A549 (cell line): ENCODE results near the gene TMIGD3. TPM values are rescaled to one million over a fixed set of nuclear protein-coding genes. Genes with fewer than 3 reads are reported as not detected.

ENCODE experiments used
- ATAC-seq, 2 experiments: fragments of 200-7000 bp in 1 of 2; fragments of >200 bp in 1 of 2; cut with Nextera tagmentation in 1 of 2; cut with Tn5 transposase in 1 of 2; 3 replicates each; pipeline versions ENCODE4 v1.8.0 to v1.9.1; 2018 to 2020; ENCODE audit warnings: mild to moderate bottlenecking in 1 of 2, moderate library complexity in 1 of 2
- CTCF ChIA-PET: fragments of 300-600 bp; sonication (Branson Sonifier 250); formaldehyde crosslinking; extraction: SDS; loops from one replicate; lab custom pipeline; 2021; ENCODE audit warnings: antibody characterized with exemption, inconsistent platforms; lab: Yijun Ruan, JAX
- POLR2A ChIA-PET: fragments of 350-600 bp; formaldehyde crosslinking; extraction: SDS; loops from one replicate; lab custom pipeline; 2021; ENCODE audit warnings: antibody characterized with exemption, inconsistent platforms; lab: Yijun Ruan, JAX
- DNase-seq, 2 experiments: peaks; one replicate each; pipeline versions ENCODE4 v3.0.0 to v3.0.0-alpha.2; 2011 to 2016; ENCODE audit warnings: low read depth in 1 of 2, low spot score in 1 of 2
- FAIRE-seq: peaks from 2 replicates; lab custom pipeline; 2011; peaks lifted over from hg19 to GRCh38; lab: Jason Lieb, UNC
- H3K27ac ChIP-seq, 2 experiments: fragments of >200 bp; sonication (Bioruptor Twin); formaldehyde crosslinking; 3 replicates each; pipeline ENCODE4 v1.5.1; 2016 to 2017
- H3K4me1 ChIP-seq: fragments of >200 bp; sonication (Bioruptor Twin); formaldehyde crosslinking; 3 replicates; pipeline ENCODE4 v1.6.1; 2016
- H3K4me2 ChIP-seq: fragments of >200 bp; sonication (Bioruptor Twin); formaldehyde crosslinking; 3 replicates; pipeline ENCODE4 v1.6.1; 2016
- H3K4me3 ChIP-seq: fragments of >200 bp; sonication (Bioruptor Twin); formaldehyde crosslinking; 3 replicates; pipeline ENCODE4 v1.5.1; 2016
- H3K9me3 ChIP-seq: fragments of >200 bp; sonication (Bioruptor Twin); formaldehyde crosslinking; 3 replicates; pipeline ENCODE4 v1.6.1; 2016
- BHLHE40 ChIP-seq: IDR thresholded peaks from 2 replicates; pipeline ENCODE4 v1.6.1; 2012; ENCODE audit warnings: low read depth, low read length, inconsistent platforms
- CBX2 ChIP-seq: fragments of 200-600 bp; sonication (generic); IDR thresholded peaks from 2 replicates; pipeline ENCODE4 v1.6.1; 2016; ENCODE audit warnings: low read depth, mild to moderate bottlenecking, borderline replicate concordance
- CHD2 ChIP-seq: fragments of 150-350 bp; IDR thresholded peaks from 2 replicates; pipeline ENCODE4 v1.6.1; 2014; ENCODE audit warnings: low read length; ENCODE audit not compliant: partially characterized antibody
- GATA3 ChIP-seq: IDR thresholded peaks from 2 replicates; pipeline ENCODE4 v1.6.1; 2012; ENCODE audit warnings: borderline replicate concordance
- HEYL ChIP-seq: fragments of 250-450 bp; sonication (Bioruptor Pico); IDR thresholded peaks from 2 replicates; pipeline ENCODE4 v1.8.0; 2021; ENCODE audit warnings: mild to moderate bottlenecking, moderate library complexity
- HOXB13 ChIP-seq: fragments of 250-450 bp; sonication (Bioruptor Pico); IDR thresholded peaks from 2 replicates; pipeline ENCODE4 v1.5.0; 2020; ENCODE audit warnings: low read depth, mild to moderate bottlenecking, moderate library complexity
- HOXB5 ChIP-seq: fragments of 250-450 bp; sonication (Bioruptor Pico); IDR thresholded peaks from 2 replicates; pipeline ENCODE4 v1.5.0; 2020; ENCODE audit warnings: mild to moderate bottlenecking, moderate library complexity
- JUNB ChIP-seq: fragments of >200 bp; sonication (Bioruptor Twin); formaldehyde crosslinking; IDR thresholded peaks from 2 replicates; pipeline ENCODE4 v1.6.1; 2016
- MAFK ChIP-seq: fragments of 450-650 bp; IDR thresholded peaks from 2 replicates; pipeline ENCODE4 v1.6.1; 2014; ENCODE audit not compliant: partially characterized antibody
- MYC ChIP-seq: IDR thresholded peaks from 2 replicates; pipeline ENCODE4 v1.6.1; 2012; ENCODE audit warnings: mild to moderate bottlenecking, inconsistent platforms, low read length, improper control_type of control experiment, borderline replicate concordance
- RAD21 ChIP-seq, 2 experiments: fragments of >200 bp in 1 of 2; sonication (Bioruptor Twin) in 1 of 2; formaldehyde crosslinking in 1 of 2; IDR thresholded peaks in 1 of 2; conservative IDR thresholded peaks in 1 of 2; 2 replicates in 1 of 2; 3 replicates in 1 of 2; pipeline ENCODE4 v1.6.1; 2012 to 2018; ENCODE audit warnings: inconsistent platforms in 1 of 2
- RNF2 ChIP-seq: fragments of 200-600 bp; sonication (generic); IDR thresholded peaks from 2 replicates; pipeline ENCODE4 v1.6.1; 2016; ENCODE audit warnings: low read depth, mild to moderate bottlenecking, antibody characterized with exemption, moderate library complexity, borderline replicate concordance
- WGBS: methylation state at CpG from one replicate; pipeline ENCODE4 v1.1.6; 2017; ENCODE audit errors: missing lambda C conversion rate; 5-methylcytosine and 5-hydroxymethylcytosine counted together
- polyA plus RNA-seq, 4 experiments: library from polyadenylated mRNA; depleted of rRNA in 3 of 4; stranded (reverse); fragments of >200 nt; fragmentation: RNase III in 1 of 4; extraction: RNeasy Plus Mini Kit Qiagen cat#74134 plus additional on column Dnase treatment in 1 of 4; gene quantifications; 2 replicates in 3 of 4; 3 replicates in 1 of 4; pipeline ENCODE4 v1.2.3, GENCODE V29; 2011 to 2017
- TF ChIP-seq, protein P1 (sequence below): IDR thresholded peaks from 2 replicates; pipeline ENCODE4 v1.6.1; 2012
- TF ChIP-seq, protein P2 (sequence below): fragments of 250-450 bp; sonication (Bioruptor Pico); IDR thresholded peaks from 2 replicates; pipeline ENCODE4 v1.5.0; 2021; ENCODE audit warnings: mild to moderate bottlenecking, moderate library complexity, borderline replicate concordance
- TF ChIP-seq, protein P3 (sequence below): IDR thresholded peaks from 2 replicates; pipeline ENCODE4 v1.6.1; 2012; ENCODE audit warnings: low read depth, borderline replicate concordance

Gene TMIGD3
- polyA plus RNA-seq, 2 of the 4 experiments (the other 2 are of a cell fraction) = not detected

DNA sequence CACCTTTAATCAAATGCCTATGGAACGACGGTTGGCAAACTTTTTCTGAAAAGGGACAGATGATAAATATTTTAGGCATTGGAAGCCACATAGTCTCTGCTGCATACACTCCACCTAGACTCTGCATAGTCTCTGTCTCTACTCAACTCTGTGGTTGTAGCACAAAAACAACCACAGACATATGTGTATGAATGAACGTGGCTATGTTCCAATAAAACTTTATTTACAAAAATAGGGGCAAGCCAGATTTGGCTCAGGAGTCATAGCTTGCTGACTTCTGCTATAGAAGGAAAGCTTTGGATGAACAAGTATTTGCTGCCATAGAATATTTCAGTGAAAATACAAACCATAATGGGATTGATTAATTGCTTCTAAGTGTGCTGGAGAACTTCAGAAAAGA, 37.5 kb upstream of the TMIGD3 start (continued):
- TF ChIP-seq, protein P1, sequence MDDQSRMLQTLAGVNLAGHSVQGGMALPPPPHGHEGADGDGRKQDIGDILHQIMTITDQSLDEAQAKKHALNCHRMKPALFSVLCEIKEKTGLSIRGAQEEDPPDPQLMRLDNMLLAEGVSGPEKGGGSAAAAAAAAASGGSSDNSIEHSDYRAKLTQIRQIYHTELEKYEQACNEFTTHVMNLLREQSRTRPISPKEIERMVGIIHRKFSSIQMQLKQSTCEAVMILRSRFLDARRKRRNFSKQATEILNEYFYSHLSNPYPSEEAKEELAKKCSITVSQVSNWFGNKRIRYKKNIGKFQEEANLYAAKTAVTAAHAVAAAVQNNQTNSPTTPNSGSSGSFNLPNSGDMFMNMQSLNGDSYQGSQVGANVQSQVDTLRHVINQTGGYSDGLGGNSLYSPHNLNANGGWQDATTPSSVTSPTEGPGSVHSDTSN = no peak
- no peak for TF ChIP-seq MAFK
- no peak for TF ChIP-seq RAD21 (conservative IDR thresholded peaks at IDR 0.05 in 1 of 2, IDR thresholded peaks at IDR 0.05 in 1 of 2)
- TF ChIP-seq, protein P2, sequence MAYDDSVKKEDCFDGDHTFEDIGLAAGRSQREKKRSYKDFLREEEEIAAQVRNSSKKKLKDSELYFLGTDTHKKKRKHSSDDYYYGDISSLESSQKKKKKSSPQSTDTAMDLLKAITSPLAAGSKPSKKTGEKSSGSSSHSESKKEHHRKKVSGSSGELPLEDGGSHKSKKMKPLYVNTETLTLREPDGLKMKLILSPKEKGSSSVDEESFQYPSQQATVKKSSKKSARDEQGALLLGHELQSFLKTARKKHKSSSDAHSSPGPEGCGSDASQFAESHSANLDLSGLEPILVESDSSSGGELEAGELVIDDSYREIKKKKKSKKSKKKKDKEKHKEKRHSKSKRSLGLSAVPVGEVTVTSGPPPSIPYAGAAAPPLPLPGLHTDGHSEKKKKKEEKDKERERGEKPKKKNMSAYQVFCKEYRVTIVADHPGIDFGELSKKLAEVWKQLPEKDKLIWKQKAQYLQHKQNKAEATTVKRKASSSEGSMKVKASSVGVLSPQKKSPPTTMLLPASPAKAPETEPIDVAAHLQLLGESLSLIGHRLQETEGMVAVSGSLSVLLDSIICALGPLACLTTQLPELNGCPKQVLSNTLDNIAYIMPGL (CRISPR knock-in tag) = no peak

DNA sequence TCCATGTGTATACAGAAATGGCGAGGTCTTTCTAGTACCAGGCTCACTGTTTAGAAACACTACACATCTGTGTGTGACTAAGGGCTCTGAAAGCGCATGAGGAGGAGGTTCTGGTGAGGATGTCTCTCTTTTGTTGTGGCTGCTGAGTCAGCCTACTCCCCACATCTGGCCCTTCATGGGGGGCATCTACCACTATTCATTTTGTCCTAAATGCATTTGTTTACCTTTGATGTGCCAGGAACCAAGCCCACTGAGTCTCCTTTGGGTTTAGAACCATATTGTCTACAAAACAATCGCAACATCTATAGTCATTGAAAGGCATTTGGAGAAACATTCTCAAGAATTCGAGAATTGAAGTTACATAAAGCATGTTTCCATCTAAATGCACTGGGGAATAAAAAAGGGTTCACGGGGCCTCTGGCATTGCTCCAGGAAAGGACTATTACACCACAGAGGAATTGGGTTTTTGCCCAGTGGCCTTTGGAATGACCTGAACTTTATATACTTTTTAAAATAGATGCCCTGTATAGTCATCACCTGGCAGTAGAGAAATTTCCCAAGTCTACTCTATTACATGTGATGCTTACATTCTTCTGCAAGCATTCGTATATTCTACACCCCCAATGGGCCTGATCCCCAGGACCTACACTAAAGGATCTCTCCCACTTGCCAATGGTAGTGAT, 35.1 kb upstream of the TMIGD3 start:
- H3K4me3 ChIP-seq = no peak overlapping the region
- H3K4me2 ChIP-seq = peak overlapping the region; percentile 20
- no peak for DNase-seq
- WGBS = 41% methylated on average over 6 of the region's 6 CpGs
- peak; percentile 36 to 50; a peak in 2 of 6 replicates for ATAC-seq
- ChIA-PET POLR2A (no interaction called here), CTCF (interaction anchor here (2.0 kb wide), 1 partner anchor 30 kb away, joined by 7 read pairs; no protein-coding TSS in a partner anchor)
- no peak for FAIRE-seq
- no peak overlapping the region for H3K27ac ChIP-seq
- TF ChIP-seq GATA3 (no peak), JUNB (0 out of 2 replicates have a peak, but pooled peaks have one; percentile 5)
- H3K9me3 ChIP-seq = no peaks in the 10 kb centered on the region
- peaks cover 17% of the 10 kb centered on the region; the same call in 2 of the 3 replicates for H3K4me1 ChIP-seq

DNA sequence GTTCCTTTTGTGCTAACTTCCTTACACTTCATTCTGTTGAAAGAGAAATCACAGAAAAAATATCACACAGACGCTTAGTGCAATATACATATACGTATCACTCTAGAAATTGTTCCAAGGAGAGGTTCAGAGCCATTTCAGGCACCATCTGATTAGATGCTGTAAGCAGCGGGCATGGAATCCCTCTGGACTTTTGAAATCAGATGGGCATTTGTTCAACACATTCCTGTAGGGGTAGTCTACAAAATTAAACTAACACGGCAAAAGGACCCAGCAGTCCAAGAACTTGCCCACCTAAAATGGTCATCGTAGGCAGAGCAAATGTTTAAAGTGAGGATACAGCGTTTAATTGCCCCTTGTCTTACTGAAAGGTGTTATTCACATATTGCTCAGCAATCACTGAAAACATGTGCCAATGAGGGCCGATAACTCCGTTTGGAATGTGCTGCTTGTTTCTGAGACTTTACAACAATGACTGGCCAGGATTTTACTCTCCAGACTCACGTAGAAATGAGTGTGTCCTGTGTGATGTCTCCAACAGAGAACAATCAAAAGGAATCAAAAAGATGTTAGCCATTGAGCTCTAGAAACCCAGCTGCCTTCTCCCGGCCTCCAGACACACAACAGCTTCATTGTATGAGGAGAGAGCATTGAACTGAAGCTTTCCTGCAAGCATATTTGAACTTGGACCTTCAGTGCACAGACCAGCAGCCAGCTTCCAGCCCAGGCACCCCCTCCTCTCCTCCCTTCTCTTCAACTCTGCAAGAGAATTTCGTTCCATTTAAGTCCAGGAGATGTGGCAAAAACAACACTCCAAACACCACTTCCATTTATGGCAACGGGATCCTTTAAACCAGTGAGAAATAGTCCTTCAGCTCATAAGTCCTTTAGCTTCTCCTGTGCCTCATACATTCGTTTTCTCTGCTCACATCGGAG, 32.1 kb upstream of the TMIGD3 start:
- no peak for FAIRE-seq
- no peak for TF ChIP-seq HEYL (CRISPR knock-in tag)
- TF ChIP-seq MYC = no peak
- TF ChIP-seq CHD2 = no peak
- TF ChIP-seq, protein P3, sequence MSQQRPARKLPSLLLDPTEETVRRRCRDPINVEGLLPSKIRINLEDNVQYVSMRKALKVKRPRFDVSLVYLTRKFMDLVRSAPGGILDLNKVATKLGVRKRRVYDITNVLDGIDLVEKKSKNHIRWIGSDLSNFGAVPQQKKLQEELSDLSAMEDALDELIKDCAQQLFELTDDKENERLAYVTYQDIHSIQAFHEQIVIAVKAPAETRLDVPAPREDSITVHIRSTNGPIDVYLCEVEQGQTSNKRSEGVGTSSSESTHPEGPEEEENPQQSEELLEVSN = no peak
- no peak for TF ChIP-seq RNF2
- no peak for TF ChIP-seq HOXB13 (CRISPR knock-in tag)
- TF ChIP-seq BHLHE40 = no peak
- no peak for TF ChIP-seq HOXB5 (CRISPR knock-in tag)
- no peak for TF ChIP-seq CBX2
- ChIA-PET POLR2A (no interaction called here), CTCF (interaction anchor here (0.5 to 2.4 kb wide), 2 partner anchors 27 to 48 kb away, joined by 3 to 9 read pairs; no protein-coding TSS in a partner anchor)
- no peak for ATAC-seq
- no peak overlapping the region for H3K4me2 ChIP-seq
- H3K4me3 ChIP-seq = no peak overlapping the region
- no peaks in the 10 kb centered on the region for H3K9me3 ChIP-seq
- peaks cover 6% of the 10 kb centered on the region; the same call in 1 of the 3 replicates for H3K4me1 ChIP-seq
- DNase-seq = no peak
- WGBS = 56% methylated on average over 14 of the region's 14 CpGs
- no peak overlapping the region for H3K27ac ChIP-seq
